ENCODE results near the gene LSG1. TPM values are rescaled to one million over a fixed set of nuclear protein-coding genes. Genes with fewer than 3 reads are reported as not detected.

The LSG1 gene
- total and polyA plus RNA-seq, 2 donors (not counting 1 experiment from before 2014, with no cell fraction given): 27.6 to 35.3 TPM

DNA sequence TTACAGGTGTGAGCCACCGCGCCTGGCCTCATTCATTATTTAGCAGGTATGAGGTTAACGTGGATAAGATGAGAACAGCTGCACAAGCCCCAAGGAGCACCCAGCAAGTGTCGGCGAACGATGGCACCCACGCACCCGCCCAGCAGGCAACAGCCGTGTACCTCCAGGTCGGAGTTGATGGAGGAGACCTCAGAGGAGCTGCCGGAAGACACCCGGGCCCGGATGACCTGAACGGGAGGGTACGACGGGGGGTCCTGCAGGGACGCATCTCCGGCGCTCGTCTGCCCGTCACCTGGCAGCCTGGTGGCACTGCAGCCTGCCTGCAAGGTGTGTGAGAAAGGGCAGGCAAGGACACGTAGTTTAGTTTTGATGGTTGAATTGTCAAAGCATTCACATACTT lies 67.9 kb downstream of the LSG1 start:
- TF ChIP-seq, protein P1, sequence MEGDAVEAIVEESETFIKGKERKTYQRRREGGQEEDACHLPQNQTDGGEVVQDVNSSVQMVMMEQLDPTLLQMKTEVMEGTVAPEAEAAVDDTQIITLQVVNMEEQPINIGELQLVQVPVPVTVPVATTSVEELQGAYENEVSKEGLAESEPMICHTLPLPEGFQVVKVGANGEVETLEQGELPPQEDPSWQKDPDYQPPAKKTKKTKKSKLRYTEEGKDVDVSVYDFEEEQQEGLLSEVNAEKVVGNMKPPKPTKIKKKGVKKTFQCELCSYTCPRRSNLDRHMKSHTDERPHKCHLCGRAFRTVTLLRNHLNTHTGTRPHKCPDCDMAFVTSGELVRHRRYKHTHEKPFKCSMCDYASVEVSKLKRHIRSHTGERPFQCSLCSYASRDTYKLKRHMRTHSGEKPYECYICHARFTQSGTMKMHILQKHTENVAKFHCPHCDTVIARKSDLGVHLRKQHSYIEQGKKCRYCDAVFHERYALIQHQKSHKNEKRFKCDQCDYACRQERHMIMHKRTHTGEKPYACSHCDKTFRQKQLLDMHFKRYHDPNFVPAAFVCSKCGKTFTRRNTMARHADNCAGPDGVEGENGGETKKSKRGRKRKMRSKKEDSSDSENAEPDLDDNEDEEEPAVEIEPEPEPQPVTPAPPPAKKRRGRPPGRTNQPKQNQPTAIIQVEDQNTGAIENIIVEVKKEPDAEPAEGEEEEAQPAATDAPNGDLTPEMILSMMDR (conservative IDR thresholded peaks at IDR 0.05 in 1 of 2, IDR thresholded peaks at IDR 0.05 in 1 of 2; ENCODE audit: low read depth in 1 of 2, low read length in 2 of 2): no peak
- no peak for TF ChIP-seq EZH2 (IDR thresholded peaks at IDR 0.05; ENCODE audit: low read length, missing control alignments)

DNA sequence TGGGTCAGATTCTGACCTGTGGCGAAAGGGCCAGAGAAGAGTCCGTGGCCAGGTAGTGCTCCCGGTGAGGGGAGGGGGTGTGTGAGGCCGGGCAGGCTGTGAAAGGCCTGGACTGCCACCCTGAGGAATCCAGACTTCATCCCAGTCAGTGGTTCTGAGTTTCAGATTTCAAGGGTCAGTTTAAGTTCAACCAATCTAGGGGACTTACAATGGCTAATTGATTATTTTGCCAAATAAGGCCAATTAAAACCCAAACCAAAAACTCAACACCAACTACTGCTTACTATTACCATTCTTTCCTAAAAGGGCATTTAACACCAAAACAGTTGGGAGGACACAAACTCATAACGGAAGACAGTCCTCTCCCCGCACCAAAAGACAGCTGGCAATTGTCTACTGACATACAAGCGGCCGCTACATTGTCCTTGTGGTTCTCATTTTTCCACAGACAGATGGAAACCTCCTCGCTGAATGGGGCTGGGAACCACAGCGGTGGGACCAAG lies 69.3 kb downstream of the LSG1 start:
- Histone ChIP-seq H3K4me2 (ENCODE audit: extremely low read depth, insufficient read depth, low read length) (no peak overlapping the region), H3K27ac (ENCODE audit: insufficient read depth, low read length) (no peak overlapping the region), H3K36me3 (ENCODE audit: control insufficient read depth, insufficient read depth, low read length) (peaks cover 8% of the 10 kb centered on the region), H3K27me3 (ENCODE audit: control insufficient read depth, insufficient read depth, low read length) (no peaks in the 10 kb centered on the region), H4K20me1 (ENCODE audit: control insufficient read depth, extremely low read depth, insufficient read depth, low read length) (no peaks in the 10 kb centered on the region), H3K4me3 (replicated peaks in 1 of 4; ENCODE audit: control extremely low read depth in 1 of 4, insufficient read depth in 1 of 4, low read depth in 3 of 4, low read length in 4 of 4) (no peak overlapping the region), H2AFZ (ENCODE audit: low read length) (no peak overlapping the region), H3K4me1 (ENCODE audit: control insufficient read depth, extremely low read depth, insufficient read depth, low read length) (peaks cover 7% of the 10 kb centered on the region), H3K79me2 (ENCODE audit: control insufficient read depth, insufficient read depth, low read length) (no peaks in the 10 kb centered on the region), H3K9ac (ENCODE audit: insufficient read depth, low read length) (no peak overlapping the region), H3K9me3 (ENCODE audit: control insufficient read depth, insufficient read depth, low read depth, low read length) (no peaks in the 10 kb centered on the region)
- peak; percentile 60 to 67 for DNase-seq (ENCODE audit: low read depth in 2 of 2)
- TF ChIP-seq, protein P1 (conservative IDR thresholded peaks at IDR 0.05 in 1 of 2, IDR thresholded peaks at IDR 0.05 in 1 of 2; ENCODE audit: low read depth in 1 of 2, low read length in 2 of 2): no peak
- no peak for TF ChIP-seq EZH2 (IDR thresholded peaks at IDR 0.05; ENCODE audit: low read length, missing control alignments)

More for the DNA sequence above, 67.9 kb downstream of the LSG1 start:
- H3K9ac ChIP-seq (ENCODE audit: insufficient read depth, low read length): no peak overlapping the region
- no peaks in the 10 kb centered on the region for H3K79me2 ChIP-seq (ENCODE audit: control insufficient read depth, insufficient read depth, low read length)
- no peak overlapping the region for H2AFZ ChIP-seq (ENCODE audit: low read length)
- peaks cover 2% of the 10 kb centered on the region for H3K4me1 ChIP-seq (ENCODE audit: control insufficient read depth, extremely low read depth, insufficient read depth, low read length)
- no peaks in the 10 kb centered on the region for H3K27me3 ChIP-seq (ENCODE audit: control insufficient read depth, insufficient read depth, low read length)
- peaks cover 6% of the 10 kb centered on the region for H3K36me3 ChIP-seq (ENCODE audit: control insufficient read depth, insufficient read depth, low read length)
- H3K4me3 ChIP-seq (replicated peaks in 1 of 4; ENCODE audit: control extremely low read depth in 1 of 4, insufficient read depth in 1 of 4, low read depth in 3 of 4, low read length in 4 of 4): no peak overlapping the region
- DNase-seq (ENCODE audit: low read depth in 2 of 2): no peak
- H4K20me1 ChIP-seq (ENCODE audit: control insufficient read depth, extremely low read depth, insufficient read depth, low read length): no peaks in the 10 kb centered on the region
- H3K4me2 ChIP-seq (ENCODE audit: extremely low read depth, insufficient read depth, low read length): no peak overlapping the region
- H3K9me3 ChIP-seq (ENCODE audit: control insufficient read depth, insufficient read depth, low read depth, low read length): no peaks in the 10 kb centered on the region
- no peak overlapping the region for H3K27ac ChIP-seq (ENCODE audit: insufficient read depth, low read length)

DNA sequence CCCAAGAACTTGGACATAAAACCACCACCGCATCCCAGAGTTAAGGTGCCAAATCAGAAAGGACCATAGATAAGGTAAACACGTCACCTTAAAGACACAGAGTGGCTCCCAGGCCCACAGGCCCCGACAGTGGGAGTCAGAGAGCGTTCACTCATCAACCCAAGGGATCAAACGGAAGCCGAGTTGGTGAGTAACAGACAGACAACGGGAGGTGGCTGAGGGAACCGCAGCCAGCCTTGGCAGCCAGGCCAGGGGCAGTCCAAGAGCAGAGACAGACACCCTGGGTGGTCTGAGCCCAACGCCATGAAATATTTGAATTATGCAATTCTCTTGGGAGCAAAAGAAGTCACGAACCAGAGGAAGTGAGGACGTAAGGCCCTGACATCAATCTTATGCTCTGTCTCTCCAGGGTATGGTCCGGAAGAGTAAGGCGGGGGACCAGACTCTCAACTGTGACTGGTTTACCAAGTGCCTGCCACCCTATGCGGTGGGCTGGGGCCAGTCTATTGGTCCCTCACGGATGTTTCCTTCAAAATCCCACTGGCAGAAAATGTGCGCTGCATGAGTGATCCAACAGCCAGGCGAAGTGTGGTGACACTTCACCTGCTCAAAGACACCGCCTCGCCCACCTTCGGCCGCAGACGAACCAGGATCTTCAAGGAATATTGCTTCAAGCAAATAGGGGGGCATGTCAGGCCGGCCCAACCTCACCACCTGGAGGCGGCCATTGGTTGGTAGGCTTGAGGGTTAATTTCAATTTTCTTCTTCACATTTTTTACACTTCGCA lies 73.0 kb downstream of the LSG1 start:
- no peaks in the 10 kb centered on the region for H3K79me2 ChIP-seq (ENCODE audit: control insufficient read depth, insufficient read depth, low read length)
- no peak overlapping the region for H2AFZ ChIP-seq (ENCODE audit: low read length)
- H3K4me2 ChIP-seq (ENCODE audit: extremely low read depth, insufficient read depth, low read length): no peak overlapping the region
- TF ChIP-seq EZH2 (IDR thresholded peaks at IDR 0.05; ENCODE audit: low read length, missing control alignments): no peak
- TF ChIP-seq, protein P1 (conservative IDR thresholded peaks at IDR 0.05 in 1 of 2, IDR thresholded peaks at IDR 0.05 in 1 of 2; ENCODE audit: low read depth in 1 of 2, low read length in 2 of 2): no peak
- H3K9ac ChIP-seq (ENCODE audit: insufficient read depth, low read length): no peak overlapping the region
- H3K27ac ChIP-seq (ENCODE audit: insufficient read depth, low read length): no peak overlapping the region
- H3K27me3 ChIP-seq (ENCODE audit: control insufficient read depth, insufficient read depth, low read length): no peaks in the 10 kb centered on the region
- no peaks in the 10 kb centered on the region for H4K20me1 ChIP-seq (ENCODE audit: control insufficient read depth, extremely low read depth, insufficient read depth, low read length)
- no peaks in the 10 kb centered on the region for H3K9me3 ChIP-seq (ENCODE audit: control insufficient read depth, insufficient read depth, low read depth, low read length)
- H3K36me3 ChIP-seq (ENCODE audit: control insufficient read depth, insufficient read depth, low read length): peaks cover 5% of the 10 kb centered on the region
- no peak overlapping the region for H3K4me3 ChIP-seq (replicated peaks in 1 of 4; ENCODE audit: control extremely low read depth in 1 of 4, insufficient read depth in 1 of 4, low read depth in 3 of 4, low read length in 4 of 4)
- peak; percentile 79 to 100 for DNase-seq (ENCODE audit: low read depth in 2 of 2)
- peaks cover 7% of the 10 kb centered on the region for H3K4me1 ChIP-seq (ENCODE audit: control insufficient read depth, extremely low read depth, insufficient read depth, low read length)
